DOHH2 (cell line): ENCODE measurements around the gene SPRY1.

Experiments
- H3F3A ChIP-seq: fragments of 200-600 bp; sonication (generic), shearing (Covaris generic); 2 replicates; pipeline ENCODE4 v1.6.0; 2016; ENCODE audit warnings: antibody characterized with exemption, mild to moderate bottlenecking; ENCODE audit not compliant: control insufficient read depth, insufficient read depth
- H3K27ac ChIP-seq: fragments of 200-600 bp; sonication (generic); 2 replicates; pipeline ENCODE4 v1.5.1; 2014; ENCODE audit warnings: low read depth, mild to moderate bottlenecking, low read length, moderate library complexity
- H3K27me3 ChIP-seq: fragments of 200-600 bp; sonication (generic); 2 replicates; pipeline ENCODE4 v1.6.1; 2014; ENCODE audit warnings: mild to moderate bottlenecking, low read length, mixed read lengths; ENCODE audit not compliant: control insufficient read depth
- H3K36me3 ChIP-seq: fragments of 200-600 bp; sonication (generic); 2 replicates; pipeline ENCODE4 v1.6.1; 2014; ENCODE audit warnings: mild to moderate bottlenecking, low read length, moderate library complexity, mixed read lengths; ENCODE audit not compliant: control insufficient read depth
- H3K4me1 ChIP-seq: fragments of 200-600 bp; sonication (generic); 2 replicates; pipeline ENCODE4 v1.6.1; 2014; ENCODE audit warnings: mild to moderate bottlenecking, low read length, mixed read lengths; ENCODE audit not compliant: control insufficient read depth
- H3K4me2 ChIP-seq: fragments of 200-600 bp; sonication (generic); 2 replicates; pipeline ENCODE4 v1.6.0; 2014; ENCODE audit warnings: mild to moderate bottlenecking, low read length, moderate library complexity
- H3K4me3 ChIP-seq: fragments of 200-600 bp; sonication (generic); 2 replicates; pipeline ENCODE4 v1.5.1; 2014; ENCODE audit warnings: mild to moderate bottlenecking, low read length, mixed read lengths
- H3K79me2 ChIP-seq: fragments of 200-600 bp; sonication (generic); 2 replicates; pipeline ENCODE4 v1.6.1; 2014; ENCODE audit warnings: mild to moderate bottlenecking, low read length, mixed read lengths; ENCODE audit not compliant: control insufficient read depth
- H3K9me2 ChIP-seq: fragments of 200-600 bp; sonication (generic); replicated peaks from 2 replicates; pipeline ENCODE4 v1.6.1; 2014; ENCODE audit warnings: mild to moderate bottlenecking, low read length, mixed read lengths; ENCODE audit not compliant: control insufficient read depth
- H3K9me3 ChIP-seq: fragments of 200-600 bp; sonication (generic); 2 replicates; pipeline ENCODE4 v1.6.1; 2014; ENCODE audit warnings: antibody characterized with exemption, low read length, mixed read lengths; ENCODE audit not compliant: control insufficient read depth, insufficient read depth
- H4K20me1 ChIP-seq: fragments of 200-600 bp; sonication (generic); 2 replicates; pipeline ENCODE4 v1.6.0; 2014; ENCODE audit warnings: low read depth, mild to moderate bottlenecking, antibody characterized with exemption, low read length, moderate library complexity; ENCODE audit not compliant: control insufficient read depth, insufficient read depth
- EZH2phosphoT487 ChIP-seq: fragments of 200-600 bp; sonication (generic); IDR thresholded peaks from 2 replicates; pipeline ENCODE4 v1.6.1; 2017; ENCODE audit warnings: borderline replicate concordance, mild to moderate bottlenecking, antibody characterized with exemption, low read length, moderate library complexity, mixed read lengths
- TF ChIP-seq, protein P1 (sequence below): fragments of 200-600 bp; sonication (generic); IDR thresholded peaks from one replicate; pipeline ENCODE4 v1.5.1; 2014; ENCODE audit warnings: antibody characterized with exemption, mild to moderate bottlenecking, low read depth, low read length; ENCODE audit not compliant: poor library complexity, severe bottlenecking

The SPRY1 gene

DNA sequence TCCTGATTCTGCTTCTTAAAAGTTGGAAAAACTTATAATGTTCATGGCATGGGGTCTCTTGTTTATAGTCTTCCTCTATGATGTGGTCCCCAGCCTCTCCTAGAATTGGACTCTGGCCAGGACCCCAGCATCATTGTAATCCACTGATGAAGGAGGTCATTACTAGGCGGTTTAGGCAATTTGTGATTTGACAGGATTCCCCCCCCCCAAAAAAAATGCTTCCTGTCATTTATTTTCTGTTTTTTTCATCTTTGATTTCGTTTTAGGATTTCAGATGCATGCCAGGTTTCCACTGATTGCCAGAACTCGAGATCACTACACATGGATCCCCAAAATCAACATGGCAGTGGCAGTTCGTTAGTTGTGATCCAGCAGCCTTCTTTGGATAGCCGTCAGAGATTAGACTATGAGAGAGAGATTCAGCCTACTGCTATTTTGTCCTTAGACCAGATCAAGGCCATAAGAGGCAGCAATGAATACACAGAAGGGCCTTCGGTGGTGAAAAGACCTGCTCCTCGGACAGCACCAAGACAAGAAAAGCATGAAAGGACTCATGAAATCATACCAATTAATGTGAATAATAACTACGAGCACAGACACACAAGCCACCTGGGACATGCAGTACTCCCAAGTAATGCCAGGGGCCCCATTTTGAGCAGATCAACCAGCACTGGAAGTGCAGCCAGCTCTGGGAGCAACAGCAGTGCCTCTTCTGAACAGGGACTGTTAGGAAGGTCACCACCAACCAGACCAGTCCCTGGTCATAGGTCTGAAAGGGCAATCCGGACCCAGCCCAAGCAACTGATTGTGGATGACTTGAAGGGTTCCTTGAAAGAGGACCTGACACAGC is 4.9 kb downstream of the SPRY1 start:
- Histone ChIP-seq H4K20me1 (peaks cover 5% of the 10 kb centered on the region; the same call in 1 of the 2 replicates), H3K9me3 (no peaks in the 10 kb centered on the region), H3K36me3 (no peaks in the 10 kb centered on the region), H3K27ac (no peak overlapping the region), H3K9me2 (no peaks in the 10 kb centered on the region), H3K4me1 (peaks cover 35% of the 10 kb centered on the region), H3F3A (0 out of 2 replicates have a peak, but pooled peaks cover 4% of the 10 kb centered on the region), H3K79me2 (no peaks in the 10 kb centered on the region), H3K4me2 (no peak overlapping the region), H3K4me3 (no peak overlapping the region), H3K27me3 (peaks cover 40% of the 10 kb centered on the region)
- TF ChIP-seq, protein P1, sequence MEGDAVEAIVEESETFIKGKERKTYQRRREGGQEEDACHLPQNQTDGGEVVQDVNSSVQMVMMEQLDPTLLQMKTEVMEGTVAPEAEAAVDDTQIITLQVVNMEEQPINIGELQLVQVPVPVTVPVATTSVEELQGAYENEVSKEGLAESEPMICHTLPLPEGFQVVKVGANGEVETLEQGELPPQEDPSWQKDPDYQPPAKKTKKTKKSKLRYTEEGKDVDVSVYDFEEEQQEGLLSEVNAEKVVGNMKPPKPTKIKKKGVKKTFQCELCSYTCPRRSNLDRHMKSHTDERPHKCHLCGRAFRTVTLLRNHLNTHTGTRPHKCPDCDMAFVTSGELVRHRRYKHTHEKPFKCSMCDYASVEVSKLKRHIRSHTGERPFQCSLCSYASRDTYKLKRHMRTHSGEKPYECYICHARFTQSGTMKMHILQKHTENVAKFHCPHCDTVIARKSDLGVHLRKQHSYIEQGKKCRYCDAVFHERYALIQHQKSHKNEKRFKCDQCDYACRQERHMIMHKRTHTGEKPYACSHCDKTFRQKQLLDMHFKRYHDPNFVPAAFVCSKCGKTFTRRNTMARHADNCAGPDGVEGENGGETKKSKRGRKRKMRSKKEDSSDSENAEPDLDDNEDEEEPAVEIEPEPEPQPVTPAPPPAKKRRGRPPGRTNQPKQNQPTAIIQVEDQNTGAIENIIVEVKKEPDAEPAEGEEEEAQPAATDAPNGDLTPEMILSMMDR = no peak
- no peak for TF ChIP-seq EZH2phosphoT487

DNA sequence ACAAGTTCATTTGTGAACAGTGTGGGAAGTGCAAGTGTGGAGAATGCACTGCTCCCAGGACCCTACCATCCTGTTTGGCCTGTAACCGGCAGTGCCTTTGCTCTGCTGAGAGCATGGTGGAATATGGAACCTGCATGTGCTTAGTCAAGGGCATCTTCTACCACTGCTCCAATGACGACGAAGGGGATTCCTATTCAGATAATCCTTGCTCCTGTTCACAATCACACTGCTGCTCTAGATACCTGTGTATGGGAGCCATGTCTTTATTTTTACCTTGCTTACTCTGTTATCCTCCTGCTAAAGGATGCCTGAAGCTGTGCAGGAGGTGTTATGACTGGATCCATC is 5.5 kb downstream of the SPRY1 start:
- H3K4me2 ChIP-seq = no peak overlapping the region
- H3F3A ChIP-seq = 0 out of 2 replicates have a peak, but pooled peaks cover under 1% of the 10 kb centered on the region
- no peaks in the 10 kb centered on the region for H3K9me2 ChIP-seq
- no peaks in the 10 kb centered on the region for H3K9me3 ChIP-seq
- H3K27ac ChIP-seq = no peak overlapping the region
- peaks cover 29% of the 10 kb centered on the region for H3K4me1 ChIP-seq
- H3K36me3 ChIP-seq = no peaks in the 10 kb centered on the region
- H3K79me2 ChIP-seq = no peaks in the 10 kb centered on the region
- H3K4me3 ChIP-seq = no peak overlapping the region
- peaks cover 5% of the 10 kb centered on the region; the same call in 1 of the 2 replicates for H4K20me1 ChIP-seq
- TF ChIP-seq, protein P1 = no peak
- no peak for TF ChIP-seq EZH2phosphoT487
- peaks cover 35% of the 10 kb centered on the region for H3K27me3 ChIP-seq

DNA sequence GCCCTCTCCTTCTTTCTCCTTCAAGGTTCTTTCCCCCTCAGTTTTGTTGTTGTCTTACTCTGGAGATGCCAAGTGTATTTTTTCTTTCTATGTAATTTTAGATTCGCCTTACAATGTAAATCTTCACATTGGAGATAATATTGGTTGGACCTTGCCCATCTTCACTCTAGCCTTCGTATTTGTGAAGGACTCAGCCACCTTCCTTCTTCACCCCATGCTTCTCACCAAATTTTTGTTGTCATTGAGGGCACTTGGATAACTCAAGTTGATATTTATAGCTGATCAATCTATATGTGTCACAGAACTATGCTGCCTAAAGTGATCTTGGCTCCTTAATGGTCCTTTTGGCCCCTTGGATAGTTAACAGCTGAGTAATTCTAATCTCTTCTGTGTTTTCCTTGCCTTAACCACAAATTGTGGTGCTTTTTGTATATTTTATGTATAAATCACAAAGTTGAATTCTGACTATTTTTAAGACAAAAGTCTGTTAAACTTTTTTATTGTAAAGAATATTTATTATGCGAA is 6.5 kb downstream of the SPRY1 start:
- H3F3A ChIP-seq = no peaks in the 10 kb centered on the region
- H3K4me3 ChIP-seq = no peak overlapping the region
- no peaks in the 10 kb centered on the region for H3K9me2 ChIP-seq
- no peaks in the 10 kb centered on the region for H3K9me3 ChIP-seq
- no peak overlapping the region for H3K4me2 ChIP-seq
- peaks cover 19% of the 10 kb centered on the region for H3K4me1 ChIP-seq
- no peak overlapping the region for H3K27ac ChIP-seq
- H4K20me1 ChIP-seq = no peaks in the 10 kb centered on the region
- TF ChIP-seq EZH2phosphoT487 = no peak
- TF ChIP-seq, protein P1 = no peak
- no peaks in the 10 kb centered on the region for H3K36me3 ChIP-seq
- peaks cover 26% of the 10 kb centered on the region for H3K27me3 ChIP-seq
- H3K79me2 ChIP-seq = no peaks in the 10 kb centered on the region
